HL-60 (cell line): ENCODE measurements around the gene SLC25A26.

Source experiments
- CTCF ChIP-seq: IDR thresholded peaks from one replicate; pipeline ENCODE4 v1.5.1; 2011; ENCODE audit warnings: low read length, control low read depth, inconsistent platforms; ENCODE audit not compliant: insufficient read depth
- GABPA ChIP-seq: IDR thresholded peaks from 2 replicates; pipeline ENCODE4 v1.6.1; 2012; ENCODE audit warnings: low read depth
- POLR2AphosphoS5 ChIP-seq: IDR thresholded peaks from 2 replicates; pipeline ENCODE4 v1.6.1; 2012; ENCODE audit warnings: low read depth

GRCh38 chr3:66406831-66407610, 186.2 kb downstream of the SLC25A26 start:
- TF ChIP-seq CTCF (no peak), GABPA (no peak), POLR2AphosphoS5 (no peak)
